GM12801 (cell line): ENCODE measurements around the gene NR5A1.

Experiments
- TF ChIP-seq, protein P1 (sequence below): IDR thresholded peaks from one replicate; pipeline ENCODE4 v1.5.1; 2011; ENCODE audit warnings: control low read depth; ENCODE audit not compliant: insufficient read length; ENCODE audit errors: extremely low read depth

The NR5A1 gene

DNA sequence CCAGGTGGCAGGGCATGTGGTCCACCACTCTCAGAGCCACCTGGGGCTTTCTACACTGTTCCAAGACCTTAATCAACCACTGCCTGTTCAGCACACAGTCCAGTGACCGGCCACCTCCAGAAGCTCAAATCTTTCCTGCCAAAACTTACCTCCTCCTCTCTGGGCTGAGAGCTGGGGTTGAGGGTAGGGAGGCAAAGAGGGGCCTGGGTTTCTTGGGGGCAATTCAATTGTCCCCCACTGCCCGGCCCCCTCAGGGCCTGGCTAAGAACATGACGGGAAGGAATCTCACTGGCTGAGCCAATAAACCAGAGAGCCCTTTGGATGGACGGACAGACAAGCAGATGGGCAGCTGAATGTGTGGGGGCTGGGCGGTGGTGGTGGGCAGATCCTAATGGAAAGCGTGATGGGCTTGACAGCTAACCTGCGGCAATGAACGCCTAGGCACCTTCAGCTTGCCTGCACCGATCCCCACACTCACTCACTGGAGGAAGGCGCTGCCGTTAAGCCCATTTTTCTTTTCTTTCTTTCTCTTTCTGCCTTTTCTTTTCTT is 5.4 kb downstream of the NR5A1 start:
- TF ChIP-seq, protein P1, sequence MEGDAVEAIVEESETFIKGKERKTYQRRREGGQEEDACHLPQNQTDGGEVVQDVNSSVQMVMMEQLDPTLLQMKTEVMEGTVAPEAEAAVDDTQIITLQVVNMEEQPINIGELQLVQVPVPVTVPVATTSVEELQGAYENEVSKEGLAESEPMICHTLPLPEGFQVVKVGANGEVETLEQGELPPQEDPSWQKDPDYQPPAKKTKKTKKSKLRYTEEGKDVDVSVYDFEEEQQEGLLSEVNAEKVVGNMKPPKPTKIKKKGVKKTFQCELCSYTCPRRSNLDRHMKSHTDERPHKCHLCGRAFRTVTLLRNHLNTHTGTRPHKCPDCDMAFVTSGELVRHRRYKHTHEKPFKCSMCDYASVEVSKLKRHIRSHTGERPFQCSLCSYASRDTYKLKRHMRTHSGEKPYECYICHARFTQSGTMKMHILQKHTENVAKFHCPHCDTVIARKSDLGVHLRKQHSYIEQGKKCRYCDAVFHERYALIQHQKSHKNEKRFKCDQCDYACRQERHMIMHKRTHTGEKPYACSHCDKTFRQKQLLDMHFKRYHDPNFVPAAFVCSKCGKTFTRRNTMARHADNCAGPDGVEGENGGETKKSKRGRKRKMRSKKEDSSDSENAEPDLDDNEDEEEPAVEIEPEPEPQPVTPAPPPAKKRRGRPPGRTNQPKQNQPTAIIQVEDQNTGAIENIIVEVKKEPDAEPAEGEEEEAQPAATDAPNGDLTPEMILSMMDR = no peak

DNA sequence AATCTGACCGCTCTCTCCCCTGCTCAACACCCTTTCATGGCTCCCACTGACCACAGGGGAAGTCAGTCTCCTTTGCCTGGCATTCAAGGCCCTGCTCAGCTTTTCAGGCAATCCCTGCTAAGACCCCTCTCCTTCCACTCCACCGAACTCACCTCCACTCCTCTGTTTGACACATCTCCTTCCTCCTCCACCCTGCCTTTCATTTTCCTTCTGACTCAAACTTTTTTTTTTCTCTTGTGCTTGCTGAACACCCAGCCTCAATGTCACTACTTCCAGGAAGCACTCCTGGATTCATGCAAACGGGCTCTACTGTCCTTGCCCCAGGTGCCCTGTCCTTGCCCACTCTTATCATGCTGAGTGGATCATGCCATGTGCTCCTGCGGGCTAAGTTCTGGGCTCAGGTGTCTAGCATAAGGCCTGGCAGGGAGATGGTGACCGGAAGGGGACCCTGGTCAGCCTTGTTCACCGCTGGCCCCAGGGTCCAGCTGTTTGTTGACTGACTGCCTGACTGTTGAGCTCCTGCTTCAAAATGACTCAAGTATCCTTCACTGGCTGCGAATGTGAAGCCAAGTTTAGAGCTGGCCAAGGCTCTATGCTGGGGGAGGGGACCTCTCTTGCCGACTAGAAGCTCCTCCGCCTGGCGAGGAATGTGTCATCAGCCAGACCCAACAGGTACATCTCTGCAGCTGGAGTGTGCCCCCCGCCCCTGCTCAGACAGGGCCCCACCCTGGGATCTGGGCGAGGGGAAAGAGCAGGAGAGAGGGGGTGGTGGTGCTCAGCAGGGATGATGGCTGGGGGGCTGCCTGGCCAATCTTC is 6.2 kb downstream of the NR5A1 start:
- TF ChIP-seq, protein P1 = no peak

DNA sequence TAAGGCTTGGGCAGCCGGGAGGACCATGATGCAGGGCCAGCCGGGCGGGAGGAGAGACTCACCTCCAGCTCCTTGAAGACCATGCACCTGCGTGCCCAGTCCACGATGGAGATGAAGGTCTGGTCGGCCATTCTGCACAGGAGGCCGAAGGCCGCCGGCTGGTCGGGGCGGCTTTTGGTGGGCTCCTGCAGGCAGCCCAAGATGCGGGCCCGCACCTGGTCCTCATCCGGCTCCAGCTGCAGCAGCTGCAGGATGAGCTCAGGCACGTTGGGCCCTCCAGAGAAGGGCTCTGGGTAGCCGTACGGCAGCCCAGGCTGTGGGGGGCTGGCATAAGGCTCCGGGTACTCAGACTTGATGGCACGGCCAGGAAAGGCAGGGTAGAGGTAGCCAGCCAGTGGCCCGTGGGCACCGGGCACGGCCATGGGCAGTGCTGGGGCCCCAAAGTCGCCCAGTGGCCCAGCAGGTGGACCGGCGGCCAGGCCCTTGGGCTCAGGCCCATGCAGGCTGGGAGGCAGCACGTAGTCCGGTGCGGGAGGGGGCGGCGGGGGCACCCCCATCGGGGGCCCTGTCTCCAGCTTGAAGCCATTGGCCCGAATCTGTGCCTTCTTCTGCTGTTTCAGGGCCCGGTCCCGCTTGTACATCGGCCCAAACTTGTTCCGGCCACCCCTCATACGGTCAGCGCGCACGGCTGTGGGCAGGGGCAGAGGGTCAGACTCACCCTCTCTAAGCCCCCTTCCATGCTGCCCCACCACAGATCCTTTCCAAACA is 7.0 kb downstream of the NR5A1 start:
- TF ChIP-seq, protein P1 = no peak

DNA sequence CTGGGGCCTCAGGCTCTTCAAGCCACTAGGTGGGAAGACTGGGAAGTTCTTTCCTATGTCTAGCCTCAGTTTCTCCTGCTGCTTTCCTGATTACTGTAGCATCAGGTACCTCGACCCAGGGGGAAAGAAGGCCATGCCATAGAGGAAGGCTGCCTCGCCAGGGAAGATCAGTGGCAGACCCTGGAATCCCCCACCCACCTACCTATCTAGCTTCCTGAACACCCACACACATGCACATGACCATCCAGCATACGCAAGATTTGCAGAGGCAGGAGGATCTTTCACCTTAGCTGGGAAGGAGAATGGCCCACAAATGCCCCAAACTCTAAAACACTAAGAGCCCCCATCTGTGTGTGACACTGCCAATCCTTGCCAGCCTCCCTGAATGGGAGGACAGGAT is 8.0 kb downstream of the NR5A1 start:
- TF ChIP-seq, protein P1 = no peak

DNA sequence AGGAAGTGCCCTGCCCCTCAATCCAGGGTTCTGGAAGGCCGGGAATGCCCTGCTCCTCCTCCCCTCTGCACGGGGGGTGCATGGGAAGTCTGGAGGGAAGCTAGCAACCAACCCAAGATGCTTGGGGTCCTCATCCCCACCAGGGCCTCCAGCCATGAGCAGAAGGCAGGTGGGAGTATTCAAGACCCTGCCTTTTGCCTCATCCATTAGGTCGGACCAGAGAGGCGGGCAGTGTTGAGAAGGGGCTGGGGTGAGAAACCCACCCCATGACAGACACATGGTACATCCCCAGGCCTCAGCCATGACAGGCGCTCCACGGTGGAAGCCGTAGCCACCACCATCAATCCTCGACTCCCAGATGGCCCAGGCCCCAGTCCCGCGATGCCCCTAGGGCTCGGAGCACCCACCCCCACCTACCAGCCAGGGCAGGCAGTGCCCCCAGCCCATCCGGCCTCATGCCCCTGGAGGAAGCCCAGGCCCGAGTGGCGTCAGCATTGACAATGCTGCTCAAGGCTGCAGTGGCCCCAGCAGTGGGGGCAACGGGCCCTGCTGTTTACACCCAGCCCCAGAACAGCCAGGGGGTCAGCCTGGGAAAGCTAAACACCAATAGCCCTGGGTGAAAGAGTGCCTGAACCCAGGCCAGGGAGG is 8.6 kb downstream of the NR5A1 start:
- TF ChIP-seq, protein P1 = no peak

DNA sequence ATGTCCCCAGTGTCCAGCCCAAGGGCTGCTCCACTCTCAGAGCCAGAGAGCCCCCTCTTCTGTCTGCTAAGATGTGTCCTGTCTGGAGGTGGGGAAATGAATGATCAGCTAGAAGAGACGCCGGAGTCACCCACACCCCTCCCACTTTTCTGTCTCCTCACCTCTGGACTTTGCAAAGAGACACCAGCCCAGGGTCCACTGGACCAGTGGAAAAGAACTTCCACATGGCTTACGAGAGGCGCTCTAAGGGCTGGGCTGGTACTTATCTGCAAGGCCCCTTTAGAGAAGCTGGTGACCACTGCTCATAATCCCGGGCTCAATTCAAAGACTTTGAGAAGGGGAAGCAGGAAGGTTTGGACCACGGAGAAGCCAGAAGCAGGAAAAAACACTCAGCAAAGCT is 9.2 kb downstream of the NR5A1 start:
- TF ChIP-seq, protein P1 = no peak

DNA sequence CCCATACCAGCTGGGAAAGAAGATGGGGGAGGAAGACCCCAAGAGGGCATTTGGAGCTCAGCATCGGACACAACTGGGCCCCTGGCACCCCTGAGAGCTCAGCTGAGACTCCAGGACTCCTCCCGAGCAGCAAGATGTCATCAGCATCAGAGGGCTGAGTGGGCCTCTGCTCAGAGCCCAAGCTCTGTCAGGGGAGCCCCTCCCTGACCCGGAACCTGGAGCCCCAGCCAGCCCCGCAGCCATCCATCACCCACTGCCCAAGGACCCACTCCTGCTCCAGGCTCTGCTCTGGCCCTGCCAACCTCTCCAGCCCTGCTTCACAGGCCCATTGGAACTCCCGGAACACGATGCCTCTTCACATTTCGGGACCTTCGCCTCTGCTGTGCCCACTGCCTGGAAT is 9.8 kb downstream of the NR5A1 start:
- TF ChIP-seq, protein P1 = no peak
